HEK293 (cell line): ENCODE results near the gene RBM39.

Source experiments
- CTCF ChIA-PET: fragments of 350-600 bp; formaldehyde crosslinking; extraction: SDS; loops from one replicate; lab custom pipeline; 2021; ENCODE audit warnings: antibody characterized with exemption; lab: Yijun Ruan, JAX
- POLR2A ChIA-PET: fragments of 300-600 bp; formaldehyde crosslinking; extraction: SDS; loops from one replicate; lab custom pipeline; 2020; ENCODE audit warnings: antibody characterized with exemption, inconsistent platforms; lab: Yijun Ruan, JAX
- H3K27ac ChIP-seq: fragments of 200-500 bp; sonication (Bioruptor generic); 2 replicates; pipeline ENCODE4 v1.5.1; 2014; ENCODE audit warnings: low read depth, low read length, control low read depth, inconsistent platforms; ENCODE audit errors: extremely low read depth
- H3K36me3 ChIP-seq, 2 experiments: fragments of 200-500 bp in 1 of 2; sonication (Bioruptor generic) in 1 of 2; 1 replicate in 1 of 2; 2 replicates in 1 of 2; pipeline ENCODE4 v1.5.1; 2014 to 2017; ENCODE audit warnings: inconsistent platforms in 2 of 2, low read length in 2 of 2; ENCODE audit not compliant: control insufficient read depth in 2 of 2, insufficient read depth in 1 of 2
- H3K4me1 ChIP-seq: fragments of 200-500 bp; sonication (Bioruptor generic); 2 replicates; pipeline ENCODE4 v1.5.1; 2014; ENCODE audit warnings: mild to moderate bottlenecking, low read length, inconsistent platforms; ENCODE audit not compliant: control insufficient read depth, insufficient read depth
- H3K4me3 ChIP-seq: 2 replicates; pipeline ENCODE4 v1.5.1; 2011; ENCODE audit warnings: low read depth, mild to moderate bottlenecking, control low read depth, low read length, moderate library complexity
- H3K9me3 ChIP-seq: fragments of 200-500 bp; sonication (Bioruptor generic); 2 replicates; pipeline ENCODE4 v1.5.1; 2014; ENCODE audit warnings: low read depth, low read length, inconsistent platforms; ENCODE audit not compliant: control insufficient read depth, insufficient read depth
- KLF9 ChIP-seq: fragments of 450-650 bp; formaldehyde crosslinking; IDR thresholded peaks from 2 replicates; pipeline ENCODE4 v1.5.1; 2016; ENCODE audit warnings: missing biosample characterization, missing genetic modification characterization, low read depth
- PBX3 ChIP-seq: sonication (generic); formaldehyde crosslinking; IDR thresholded peaks from 2 replicates; pipeline ENCODE4 v1.8.1; 2022; ENCODE audit warnings: mild to moderate bottlenecking, moderate library complexity, missing genetic modification reagents
- PRDM1 ChIP-seq: fragments of 450-650 bp; formaldehyde crosslinking; IDR thresholded peaks from 2 replicates; pipeline ENCODE4; 2016; ENCODE audit warnings: missing biosample characterization, missing genetic modification characterization
- PRDM10 ChIP-seq: fragments of 450-650 bp; formaldehyde crosslinking; IDR thresholded peaks from 2 replicates; pipeline ENCODE4 v1.5.1; 2016; ENCODE audit warnings: missing biosample characterization, missing genetic modification characterization
- SCRT2 ChIP-seq: fragments of 450-650 bp; formaldehyde crosslinking; IDR thresholded peaks from 2 replicates; pipeline ENCODE4 v1.5.1; 2016; ENCODE audit warnings: missing biosample characterization, missing genetic modification characterization
- YY2 ChIP-seq: fragments of 450-650 bp; formaldehyde crosslinking; IDR thresholded peaks from 2 replicates; pipeline ENCODE4 v1.5.1; 2016; ENCODE audit warnings: missing biosample characterization, missing genetic modification characterization
- ZBTB17 ChIP-seq: fragments of 450-650 bp; formaldehyde crosslinking; IDR thresholded peaks from 2 replicates; pipeline ENCODE4 v1.5.1; 2016; ENCODE audit warnings: missing biosample characterization, missing genetic modification characterization
- ZFP3 ChIP-seq: fragments of 450-650 bp; formaldehyde crosslinking; IDR thresholded peaks from 2 replicates; pipeline ENCODE4 v1.5.1; 2016; ENCODE audit warnings: low read depth, missing biosample characterization, missing genetic modification characterization
- ZNF114 ChIP-seq: fragments of 450-650 bp; formaldehyde crosslinking; IDR thresholded peaks from 2 replicates; pipeline ENCODE4 v1.5.0; 2017; ENCODE audit warnings: missing biosample characterization, missing genetic modification characterization
- ZNF133 ChIP-seq: fragments of 450-650 bp; formaldehyde crosslinking; IDR thresholded peaks from 2 replicates; pipeline ENCODE4 v1.5.1; 2016; ENCODE audit warnings: missing biosample characterization, missing genetic modification characterization
- ZNF157 ChIP-seq: fragments of 450-650 bp; formaldehyde crosslinking; IDR thresholded peaks from 2 replicates; pipeline ENCODE4 v1.5.1; 2016; ENCODE audit warnings: missing biosample characterization, missing genetic modification characterization
- ZNF202 ChIP-seq: fragments of 450-650 bp; formaldehyde crosslinking; IDR thresholded peaks from 2 replicates; pipeline ENCODE4 v1.5.1; 2016; ENCODE audit warnings: missing biosample characterization, missing genetic modification characterization, borderline replicate concordance
- ZNF211 ChIP-seq: fragments of 450-650 bp; formaldehyde crosslinking; IDR thresholded peaks from 2 replicates; pipeline ENCODE4 v1.5.1; 2016; ENCODE audit warnings: low read depth, missing biosample characterization, missing genetic modification characterization
- ZNF266 ChIP-seq: fragments of 450-650 bp; formaldehyde crosslinking; IDR thresholded peaks from 2 replicates; pipeline ENCODE4 v1.5.1; 2016; ENCODE audit warnings: missing biosample characterization, missing genetic modification characterization, low read depth
- ZNF37A ChIP-seq: fragments of 450-650 bp; IDR thresholded peaks from 2 replicates; pipeline ENCODE4 v1.5.1; 2018; ENCODE audit warnings: missing biosample characterization, missing genetic modification characterization
- ZNF416 ChIP-seq: fragments of 450-650 bp; formaldehyde crosslinking; IDR thresholded peaks from 2 replicates; pipeline ENCODE4 v1.5.1; 2016; ENCODE audit warnings: missing biosample characterization, missing genetic modification characterization
- ZNF501 ChIP-seq: fragments of 450-650 bp; formaldehyde crosslinking; IDR thresholded peaks from 2 replicates; pipeline ENCODE4 v1.5.1; 2016; ENCODE audit warnings: missing biosample characterization, missing genetic modification characterization
- ZNF521 ChIP-seq: fragments of 450-650 bp; formaldehyde crosslinking; IDR thresholded peaks from 2 replicates; pipeline ENCODE4 v1.5.1; 2017; ENCODE audit warnings: missing biosample characterization, mild to moderate bottlenecking, missing genetic modification characterization
- ZNF544 ChIP-seq: fragments of 450-650 bp; formaldehyde crosslinking; IDR thresholded peaks from 2 replicates; pipeline ENCODE4 v1.5.0; 2017; ENCODE audit warnings: missing biosample characterization, missing genetic modification characterization
- ZNF623 ChIP-seq: fragments of 450-650 bp; formaldehyde crosslinking; IDR thresholded peaks from 2 replicates; pipeline ENCODE4 v1.5.1; 2016; ENCODE audit warnings: missing biosample characterization, missing genetic modification characterization
- ZNF658 ChIP-seq: fragments of 450-650 bp; formaldehyde crosslinking; IDR thresholded peaks from 2 replicates; pipeline ENCODE4; 2016; ENCODE audit warnings: missing biosample characterization, missing genetic modification characterization
- ZSCAN16 ChIP-seq: fragments of 450-650 bp; formaldehyde crosslinking; IDR thresholded peaks from 2 replicates; pipeline ENCODE4 v1.5.1; 2016; ENCODE audit warnings: missing biosample characterization, missing genetic modification characterization
- ZXDB ChIP-seq: fragments of 450-650 bp; formaldehyde crosslinking; IDR thresholded peaks from 2 replicates; pipeline ENCODE4 v1.5.1; 2016; ENCODE audit warnings: missing biosample characterization, missing genetic modification characterization
- TF ChIP-seq, protein P1 (sequence below): fragments of 450-650 bp; IDR thresholded peaks from 2 replicates; pipeline ENCODE4 v1.5.1; 2018; ENCODE audit warnings: missing biosample characterization, mild to moderate bottlenecking, missing genetic modification characterization
- TF ChIP-seq, protein P2 (sequence below): fragments of 450-650 bp; formaldehyde crosslinking; IDR thresholded peaks from 2 replicates; pipeline ENCODE4 v1.5.1; 2016; ENCODE audit warnings: missing biosample characterization, missing genetic modification characterization
- TF ChIP-seq, protein P3 (sequence below): fragments of 450-650 bp; formaldehyde crosslinking; IDR thresholded peaks from 2 replicates; pipeline ENCODE4 v1.5.1; 2016; ENCODE audit warnings: missing biosample characterization, missing genetic modification characterization
- TF ChIP-seq, protein P4 (sequence below): fragments of 450-650 bp; formaldehyde crosslinking; IDR thresholded peaks from 2 replicates; pipeline ENCODE4 v1.5.1; 2016; ENCODE audit warnings: missing biosample characterization, missing genetic modification characterization

RBM39 gene

DNA sequence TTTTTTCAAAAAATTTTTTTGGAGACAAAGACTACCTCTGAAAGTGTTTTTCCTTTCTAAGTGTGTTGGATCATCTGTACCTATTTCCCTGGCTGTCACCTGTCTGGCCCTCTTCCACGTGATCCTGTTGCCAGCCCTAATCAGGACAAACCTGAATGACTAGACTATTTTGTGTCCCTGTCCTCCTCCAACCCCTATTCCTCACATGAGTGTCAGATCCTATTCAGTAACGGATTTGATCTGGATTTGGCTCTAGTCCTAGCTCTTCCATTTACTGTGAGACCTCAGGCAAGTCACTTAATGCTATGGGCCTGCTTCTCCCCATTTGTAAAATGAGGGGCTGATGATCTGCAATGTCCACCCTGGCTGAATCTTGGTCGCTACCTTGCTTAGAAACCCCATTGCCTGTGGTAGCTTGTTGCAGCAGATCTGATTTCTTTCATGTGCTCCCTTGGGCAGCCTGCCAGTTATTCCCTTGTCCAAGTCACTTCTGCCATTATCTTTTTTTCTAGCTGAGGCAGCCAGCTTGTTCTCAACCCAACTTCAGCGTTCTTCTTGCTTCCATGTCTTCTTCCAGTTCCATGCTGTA is 34.5 kb upstream of the RBM39 start:
- H3K4me3 ChIP-seq = no peak overlapping the region
- peak overlapping the region; percentile 17; the same call in 1 of the 2 replicates for H3K27ac ChIP-seq
- H3K36me3 ChIP-seq = peaks cover 5 to 15% of the 10 kb centered on the region in 2 experiments; a peak in 2 of 3 replicates
- peaks cover 23% of the 10 kb centered on the region for H3K4me1 ChIP-seq
- no peaks in the 10 kb centered on the region for H3K9me3 ChIP-seq
- ChIA-PET CTCF (interaction anchor here (0.5 to 1.4 kb wide), 5 partner anchors 22 to 177 kb away, joined by 3 to 8 read pairs (median 5); partner anchors contain the start of genes RBM39 and SCAND1), POLR2A (interaction anchor here (0.6 to 2.0 kb wide), 3 partner anchors 34 to 377 kb away, joined by 3 to 16 read pairs (median 4); partner anchors contain the start of gene RBM39)
- TF ChIP-seq ZNF544 (tag by site-specific recombination) (no peak), ZNF202 (no peak), PRDM10 (tag by site-specific recombination) (peak; percentile 77), ZNF157 (no peak), SCRT2 (tag by site-specific recombination) (peak; percentile 83), ZBTB17 (peak; percentile 64), ZNF416 (no peak), PBX3 (no peak), ZSCAN16 (no peak), ZNF114 (tag by site-specific recombination) (no peak), KLF9 (tag by site-specific recombination) (no peak), ZNF501 (tag by site-specific recombination) (no peak), ZNF37A (no peak), ZXDB (peak; percentile 17; the same call in 1 of the 2 replicates), ZNF266 (no peak), ZNF521 (no peak), ZNF133 (peak; percentile 93), ZFP3 (tag by site-specific recombination) (no peak), PRDM1 (tag by site-specific recombination) (peak; percentile 60; the same call in 1 of the 2 replicates), YY2 (tag by site-specific recombination) (peak; percentile 28; the same call in 1 of the 2 replicates), ZNF658 (tag by site-specific recombination) (no peak), ZNF623 (no peak), ZNF211 (tag by site-specific recombination) (no peak)
- TF ChIP-seq, protein P1, sequence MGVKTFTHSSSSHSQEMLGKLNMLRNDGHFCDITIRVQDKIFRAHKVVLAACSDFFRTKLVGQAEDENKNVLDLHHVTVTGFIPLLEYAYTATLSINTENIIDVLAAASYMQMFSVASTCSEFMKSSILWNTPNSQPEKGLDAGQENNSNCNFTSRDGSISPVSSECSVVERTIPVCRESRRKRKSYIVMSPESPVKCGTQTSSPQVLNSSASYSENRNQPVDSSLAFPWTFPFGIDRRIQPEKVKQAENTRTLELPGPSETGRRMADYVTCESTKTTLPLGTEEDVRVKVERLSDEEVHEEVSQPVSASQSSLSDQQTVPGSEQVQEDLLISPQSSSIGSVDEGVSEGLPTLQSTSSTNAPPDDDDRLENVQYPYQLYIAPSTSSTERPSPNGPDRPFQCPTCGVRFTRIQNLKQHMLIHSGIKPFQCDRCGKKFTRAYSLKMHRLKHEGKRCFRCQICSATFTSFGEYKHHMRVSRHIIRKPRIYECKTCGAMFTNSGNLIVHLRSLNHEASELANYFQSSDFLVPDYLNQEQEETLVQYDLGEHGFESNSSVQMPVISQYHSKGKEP (tag by site-specific recombination) = no peak
- TF ChIP-seq, protein P2, sequence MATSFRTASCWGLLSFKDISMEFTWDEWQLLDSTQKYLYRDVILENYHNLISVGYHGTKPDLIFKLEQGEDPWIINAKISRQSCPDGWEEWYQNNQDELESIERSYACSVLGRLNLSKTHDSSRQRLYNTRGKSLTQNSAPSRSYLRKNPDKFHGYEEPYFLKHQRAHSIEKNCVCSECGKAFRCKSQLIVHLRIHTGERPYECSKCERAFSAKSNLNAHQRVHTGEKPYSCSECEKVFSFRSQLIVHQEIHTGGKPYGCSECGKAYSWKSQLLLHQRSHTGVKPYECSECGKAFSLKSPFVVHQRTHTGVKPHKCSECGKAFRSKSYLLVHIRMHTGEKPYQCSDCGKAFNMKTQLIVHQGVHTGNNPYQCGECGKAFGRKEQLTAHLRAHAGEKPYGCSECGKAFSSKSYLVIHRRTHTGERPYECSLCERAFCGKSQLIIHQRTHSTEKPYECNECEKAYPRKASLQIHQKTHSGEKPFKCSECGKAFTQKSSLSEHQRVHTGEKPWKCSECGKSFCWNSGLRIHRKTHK (tag by site-specific recombination) = no peak
- TF ChIP-seq, protein P3, sequence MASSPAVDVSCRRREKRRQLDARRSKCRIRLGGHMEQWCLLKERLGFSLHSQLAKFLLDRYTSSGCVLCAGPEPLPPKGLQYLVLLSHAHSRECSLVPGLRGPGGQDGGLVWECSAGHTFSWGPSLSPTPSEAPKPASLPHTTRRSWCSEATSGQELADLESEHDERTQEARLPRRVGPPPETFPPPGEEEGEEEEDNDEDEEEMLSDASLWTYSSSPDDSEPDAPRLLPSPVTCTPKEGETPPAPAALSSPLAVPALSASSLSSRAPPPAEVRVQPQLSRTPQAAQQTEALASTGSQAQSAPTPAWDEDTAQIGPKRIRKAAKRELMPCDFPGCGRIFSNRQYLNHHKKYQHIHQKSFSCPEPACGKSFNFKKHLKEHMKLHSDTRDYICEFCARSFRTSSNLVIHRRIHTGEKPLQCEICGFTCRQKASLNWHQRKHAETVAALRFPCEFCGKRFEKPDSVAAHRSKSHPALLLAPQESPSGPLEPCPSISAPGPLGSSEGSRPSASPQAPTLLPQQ (tag by site-specific recombination) = no peak
- TF ChIP-seq, protein P4, sequence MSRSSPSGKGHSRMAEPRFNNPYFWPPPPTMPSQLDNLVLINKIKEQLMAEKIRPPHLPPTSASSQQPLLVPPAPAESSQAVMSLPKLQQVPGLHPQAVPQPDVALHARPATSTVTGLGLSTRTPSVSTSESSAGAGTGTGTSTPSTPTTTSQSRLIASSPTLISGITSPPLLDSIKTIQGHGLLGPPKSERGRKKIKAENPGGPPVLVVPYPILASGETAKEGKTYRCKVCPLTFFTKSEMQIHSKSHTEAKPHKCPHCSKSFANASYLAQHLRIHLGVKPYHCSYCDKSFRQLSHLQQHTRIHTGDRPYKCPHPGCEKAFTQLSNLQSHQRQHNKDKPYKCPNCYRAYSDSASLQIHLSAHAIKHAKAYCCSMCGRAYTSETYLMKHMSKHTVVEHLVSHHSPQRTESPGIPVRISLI (tag by site-specific recombination) = peak; percentile 33; the same call in 1 of the 2 replicates
